ENCODE measurements around the gene CATSPERE.

GRCh38 chr1:244583358-244583982, 122.4 kb downstream of the CATSPERE start:
- TF ChIP-seq CTCF (conservative IDR thresholded peaks at IDR 0.05) = no peak
- TF ChIP-seq EZH2 (IDR thresholded peaks at IDR 0.05; ENCODE audit: low read depth) = no peak
